Keratinocyte (primary cell): ENCODE data around the gene CTTN. TPM values are rescaled to one million over a fixed set of nuclear protein-coding genes. Genes with fewer than 3 reads are reported as not detected.

ENCODE experiments used
- DNase-seq: peaks from one replicate; pipeline ENCODE4 v3.0.0-alpha.2; 2011; ENCODE audit warnings: low read depth, missing footprints, low spot score
- FAIRE-seq: peaks from 2 replicates; lab custom pipeline; 2011; peaks lifted over from hg19 to GRCh38; lab: Jason Lieb, UNC
- H2AFZ ChIP-seq: 2 replicates; pipeline ENCODE4 v1.6.0; 2012; ENCODE audit warnings: low read length, control low read depth, inconsistent platforms; ENCODE audit not compliant: control insufficient read depth
- H3K27ac ChIP-seq: 2 replicates; pipeline ENCODE4 v1.5.1; 2011; ENCODE audit warnings: low read length; ENCODE audit not compliant: control insufficient read depth, insufficient read depth
- H3K27me3 ChIP-seq: 3 replicates; pipeline ENCODE4 v1.6.0; 2011; ENCODE audit warnings: low read length; ENCODE audit not compliant: control insufficient read depth, insufficient read depth; ENCODE audit errors: extremely low read depth
- H3K36me3 ChIP-seq, 2 experiments: 2 replicates in 1 of 2; 3 replicates in 1 of 2; pipeline ENCODE4 v1.5.1; 2011; ENCODE audit warnings: low read length in 2 of 2, mild to moderate bottlenecking in 1 of 2; ENCODE audit not compliant: control insufficient read depth in 2 of 2, insufficient read depth in 2 of 2; ENCODE audit errors: extremely low read depth in 1 of 2
- H3K4me1 ChIP-seq: 3 replicates; pipeline ENCODE4 v1.5.1; 2011; ENCODE audit warnings: low read length; ENCODE audit not compliant: control insufficient read depth, insufficient read depth; ENCODE audit errors: extremely low read depth
- H3K4me2 ChIP-seq: 3 replicates; pipeline ENCODE4 v1.6.0; 2011; ENCODE audit warnings: low read depth, low read length; ENCODE audit not compliant: control insufficient read depth, insufficient read depth; ENCODE audit errors: extremely low read depth
- H3K4me3 ChIP-seq, 3 experiments: fragments of 200-600 bp in 1 of 3; sonication (generic) in 1 of 3; 2 replicates in 2 of 3; 3 replicates in 1 of 3; pipeline ENCODE4 v1.5.1; 2011 to 2016; ENCODE audit warnings: low read length in 3 of 3, mild to moderate bottlenecking in 3 of 3, control low read depth in 2 of 3, inconsistent platforms in 1 of 3, low read depth in 1 of 3, mixed read lengths in 1 of 3, mixed run types in 1 of 3, moderate library complexity in 1 of 3; ENCODE audit not compliant: control insufficient read depth in 2 of 3, insufficient read depth in 2 of 3; ENCODE audit errors: extremely low read depth in 1 of 3
- H3K79me2 ChIP-seq: 2 replicates; pipeline ENCODE4 v1.6.0; 2012; ENCODE audit warnings: low read length; ENCODE audit not compliant: control insufficient read depth, insufficient read depth
- H3K9ac ChIP-seq: 3 replicates; pipeline ENCODE4 v1.6.0; 2011; ENCODE audit warnings: low read length; ENCODE audit not compliant: control insufficient read depth, insufficient read depth; ENCODE audit errors: extremely low read depth
- H3K9me1 ChIP-seq: 3 replicates; pipeline ENCODE4 v1.6.0; 2011; ENCODE audit warnings: low read length; ENCODE audit not compliant: control insufficient read depth, insufficient read depth; ENCODE audit errors: extremely low read depth
- H3K9me3 ChIP-seq: 2 replicates; pipeline ENCODE4 v1.5.1; 2012; ENCODE audit warnings: low read depth, low read length; ENCODE audit not compliant: control insufficient read depth
- H4K20me1 ChIP-seq: 3 replicates; pipeline ENCODE4 v1.6.0; 2011; ENCODE audit warnings: low read length; ENCODE audit not compliant: control insufficient read depth, insufficient read depth; ENCODE audit errors: extremely low read depth
- CTCF ChIP-seq, 3 experiments: IDR thresholded peaks in 1 of 3; conservative IDR thresholded peaks in 1 of 3; optimal IDR thresholded peaks in 1 of 3; 2 replicates in 2 of 3; 3 replicates in 1 of 3; pipeline versions ENCODE3 to v1.5.1; 2011; ENCODE audit warnings: low read length in 3 of 3, mild to moderate bottlenecking in 3 of 3, moderate library complexity in 2 of 3, control low read depth in 1 of 3, inconsistent platforms in 1 of 3; ENCODE audit not compliant: insufficient read depth in 2 of 3; ENCODE audit errors: extremely low read depth in 1 of 3
- EZH2 ChIP-seq: IDR thresholded peaks from one replicate; pipeline ENCODE4 v1.6.1; 2012; ENCODE audit warnings: inconsistent platforms, mild to moderate bottlenecking, low read length, moderate library complexity
- dilution Hi-C: fragments of 300-500 bp; cut with MboI; formaldehyde crosslinking; loops from one replicate; pipeline ENCODE4 v1.7.0; 2020; ENCODE audit warnings: low sequenced_read_pairs; ENCODE audit not compliant: extremely low pct_ligation_motif_present
- polyA plus RNA-seq, 5 experiments: library from polyadenylated mRNA; depleted of rRNA in 3 of 5; stranded (reverse) in 3 of 5; stranded (forward) in 1 of 5; unstranded in 1 of 5; fragments of >200 nt; gene quantifications; 1 replicate in 1 of 5; 2 replicates in 3 of 5; 3 replicates in 1 of 5; pipeline versions ENCODE4 v1.2.1 to v1.2.3, GENCODE V29; 2011 to 2012; ENCODE audit warnings: missing spikeins in 2 of 5, low read depth in 1 of 5, low replicate concordance in 1 of 5

The CTTN gene
- polyA plus RNA-seq, 1 donor (not counting 4 experiments of a cell fraction or from before 2014, with no cell fraction given) = 184 TPM

- dilution Hi-C loops = no loop called here
- FAIRE-seq = no peak
Measured at GRCh38 chr11:70437111-70437784, 38.9 kb downstream of the CTTN start.

GRCh38 chr11:70440206-70440605, 41.9 kb downstream of the CTTN start:
- dilution Hi-C loops = no loop called here
- no peak overlapping the region for H2AFZ ChIP-seq
- no peak for TF ChIP-seq EZH2
- no peak for TF ChIP-seq CTCF (optimal IDR thresholded peaks at IDR 0.05 in 1 of 3, IDR thresholded peaks at IDR 0.05 in 1 of 3, conservative IDR thresholded peaks at IDR 0.05 in 1 of 3; ENCODE audit: extremely low read depth in 1 of 3, insufficient read depth in 2 of 3, low read length in 3 of 3)

More at GRCh38 chr11:70437111-70437784, 38.9 kb downstream of the CTTN start:
- no peak for TF ChIP-seq EZH2
- TF ChIP-seq CTCF (optimal IDR thresholded peaks at IDR 0.05 in 1 of 3, IDR thresholded peaks at IDR 0.05 in 1 of 3, conservative IDR thresholded peaks at IDR 0.05 in 1 of 3; ENCODE audit: extremely low read depth in 1 of 3, insufficient read depth in 2 of 3, low read length in 3 of 3) = no peak
- H4K20me1 ChIP-seq = peaks cover 2% of the 10 kb centered on the region
- no peaks in the 10 kb centered on the region for H3K79me2 ChIP-seq
- H3K36me3 ChIP-seq = peaks cover 28 to 30% of the 10 kb centered on the region in 2 experiments
- no peaks in the 10 kb centered on the region for H3K9me1 ChIP-seq
- H3K4me2 ChIP-seq = no peak overlapping the region
- H3K4me1 ChIP-seq = no peaks in the 10 kb centered on the region
- no peak for DNase-seq
- H3K4me3 ChIP-seq = no peak overlapping the region
- no peak overlapping the region for H2AFZ ChIP-seq
- no peak overlapping the region for H3K9ac ChIP-seq
- no peaks in the 10 kb centered on the region for H3K27me3 ChIP-seq
- no peak overlapping the region for H3K27ac ChIP-seq
- no peaks in the 10 kb centered on the region for H3K9me3 ChIP-seq

More at GRCh38 chr11:70440206-70440605, 41.9 kb downstream of the CTTN start:
- Histone ChIP-seq H3K9ac (no peak overlapping the region), H3K27me3 (no peaks in the 10 kb centered on the region), H3K4me3 (no peak overlapping the region), H3K79me2 (no peaks in the 10 kb centered on the region), H3K4me1 (no peaks in the 10 kb centered on the region), H3K9me3 (no peaks in the 10 kb centered on the region), H3K27ac (no peak overlapping the region), H3K9me1 (no peaks in the 10 kb centered on the region), H3K36me3 (peaks cover 15 to 17% of the 10 kb centered on the region in 2 experiments), H3K4me2 (no peak overlapping the region), H4K20me1 (peaks cover 2% of the 10 kb centered on the region)
- FAIRE-seq = no peak
- DNase-seq = no peak
